Fibroblast of villous mesenchyme (primary cell): ENCODE results near the gene IQSEC1. TPM values are rescaled to one million over a fixed set of nuclear protein-coding genes. Genes with fewer than 3 reads are reported as not detected.
A peak's percentile ranks its signal among the peaks of the same experiment; 100 is the strongest.

Source experiments
- DNase-seq: peaks from one replicate; pipeline ENCODE4 v3.0.0-alpha.2; 2010; ENCODE audit warnings: low read depth
- H3K4me3 ChIP-seq: 2 replicates; pipeline ENCODE4 v1.5.1; 2011; ENCODE audit warnings: low read depth, mild to moderate bottlenecking, low read length
- CTCF ChIP-seq: IDR thresholded peaks from 2 replicates; pipeline ENCODE4 v1.5.1; 2012; ENCODE audit warnings: low read depth, mild to moderate bottlenecking, low read length; ENCODE audit not compliant: insufficient read depth
- total RNA-seq: library from RNA; depleted of rRNA; stranded (reverse); fragments of >200 nt; gene quantifications from 2 replicates; pipeline ENCODE4 v1.2.3, GENCODE V29; 2012

The IQSEC1 gene
- total RNA-seq, 1 donor, result 19.9 TPM

DNA sequence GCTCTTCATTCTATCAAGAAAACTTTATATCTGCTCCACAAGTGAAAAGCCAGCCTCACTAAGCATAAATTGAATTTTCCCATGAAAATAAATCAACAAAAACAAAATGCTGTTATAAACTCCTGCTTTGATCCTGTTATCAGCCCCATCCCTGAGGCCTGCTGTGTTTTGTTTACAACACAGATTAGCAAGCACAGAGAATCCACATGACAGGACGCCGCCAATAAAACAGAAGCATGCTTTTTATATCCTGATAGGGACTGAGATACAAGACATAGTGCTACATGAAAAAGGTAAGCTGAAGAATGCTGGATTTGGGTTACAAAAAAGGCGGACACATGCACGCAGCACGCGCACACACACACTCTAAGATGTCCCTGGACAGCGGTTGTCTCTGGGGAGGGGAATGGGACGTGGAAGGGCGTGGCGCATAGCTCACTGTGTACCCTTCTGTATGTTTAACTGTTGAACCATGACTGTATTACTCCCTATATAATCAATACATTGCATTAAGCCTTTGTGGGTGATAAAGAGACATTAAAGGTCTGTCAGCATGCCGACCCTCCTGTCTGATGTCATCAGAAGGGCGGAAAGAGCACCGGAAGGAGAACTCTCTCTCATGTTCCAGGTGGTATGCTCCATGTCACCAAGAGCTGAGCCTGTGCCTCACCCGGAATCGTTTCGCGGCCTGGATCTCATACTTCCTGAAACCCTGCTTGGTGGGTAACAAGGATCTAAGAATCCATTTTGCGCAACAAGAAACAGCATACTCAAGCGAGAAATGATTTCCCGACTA, 93.9 kb downstream of the IQSEC1 start:
- no peak for TF ChIP-seq CTCF
- H3K4me3 ChIP-seq, result no peak overlapping the region
- peak; percentile 14 for DNase-seq

- TF ChIP-seq CTCF, result no peak
- DNase-seq, result no peak
- H3K4me3 ChIP-seq, result no peak overlapping the region
Measured at GRCh38 chr3:12978682-12979081, 94.5 kb downstream of the IQSEC1 start.

DNA sequence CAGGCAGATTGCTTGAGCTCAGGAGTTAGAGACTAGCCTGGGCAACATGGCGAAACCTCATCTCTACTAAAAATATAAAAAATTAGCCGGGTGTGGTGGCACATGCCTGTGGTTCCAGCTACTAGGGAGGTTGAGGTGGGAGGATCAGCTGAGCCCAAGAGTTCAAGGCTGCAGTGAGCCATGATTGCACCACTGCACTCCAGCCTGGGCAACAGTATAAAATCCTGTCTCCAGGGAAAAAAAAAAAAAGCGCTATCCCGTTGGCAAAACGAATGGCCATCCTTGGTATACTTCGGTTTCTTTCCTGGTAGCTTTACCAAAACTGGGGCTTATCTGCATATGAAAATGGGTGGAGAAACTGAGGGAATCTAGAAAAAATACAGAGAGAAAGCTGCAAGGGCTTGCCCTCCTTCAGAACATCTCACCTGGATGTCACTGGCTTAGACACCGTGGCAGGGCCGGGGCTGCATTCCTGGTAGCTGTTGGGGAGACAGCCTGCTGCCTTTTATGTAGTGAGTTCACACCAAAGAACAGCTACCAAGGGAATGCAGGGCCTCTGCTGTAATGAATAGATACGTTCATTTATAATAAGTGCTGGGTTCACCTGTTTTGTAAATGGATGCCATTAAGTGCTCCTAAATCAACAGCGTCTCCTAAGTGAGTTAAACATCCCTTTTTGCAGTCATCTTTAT, 96.0 kb downstream of the IQSEC1 start:
- no peak for TF ChIP-seq CTCF
- DNase-seq, result no peak
- H3K4me3 ChIP-seq, result no peak overlapping the region

DNA sequence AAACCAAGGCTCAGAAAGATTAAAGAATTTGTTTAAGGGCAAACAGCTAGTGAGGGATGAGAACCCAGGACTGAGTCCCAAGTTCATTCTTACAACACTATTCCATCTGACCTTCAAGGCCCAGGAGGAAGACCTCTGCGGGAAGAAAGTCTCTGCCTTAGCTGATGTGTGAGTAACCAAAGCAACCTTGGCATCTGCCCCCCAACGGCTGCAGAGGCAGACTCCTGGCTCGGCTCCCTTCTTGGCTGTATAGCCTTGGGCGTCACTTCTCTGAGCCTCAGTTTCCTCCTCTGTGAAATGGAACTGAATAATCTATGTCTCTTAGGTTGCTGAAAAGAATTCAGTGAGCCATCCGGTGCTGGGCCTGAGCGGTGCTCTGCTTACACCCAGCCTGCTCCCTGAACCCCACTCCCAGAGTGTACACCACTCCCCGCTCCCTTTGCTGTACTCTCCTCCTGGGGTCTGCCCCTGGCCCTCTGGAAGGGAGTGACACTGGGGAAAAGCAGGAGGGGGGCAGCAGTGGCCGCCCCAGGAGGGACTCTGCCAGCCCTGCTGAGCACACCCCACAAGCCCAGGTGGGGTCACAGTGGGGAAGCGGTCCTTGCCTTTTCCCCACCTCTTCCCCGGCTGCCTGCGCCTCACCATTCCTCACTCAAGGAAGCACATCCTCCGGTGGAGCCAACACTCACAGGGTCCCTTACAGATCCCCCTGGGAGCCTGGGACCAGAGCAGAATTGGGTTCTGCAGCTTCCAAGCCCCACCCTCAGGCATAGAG, 97.3 kb downstream of the IQSEC1 start:
- no peak for TF ChIP-seq CTCF
- no peak for DNase-seq
- H3K4me3 ChIP-seq, result no peak overlapping the region

DNA sequence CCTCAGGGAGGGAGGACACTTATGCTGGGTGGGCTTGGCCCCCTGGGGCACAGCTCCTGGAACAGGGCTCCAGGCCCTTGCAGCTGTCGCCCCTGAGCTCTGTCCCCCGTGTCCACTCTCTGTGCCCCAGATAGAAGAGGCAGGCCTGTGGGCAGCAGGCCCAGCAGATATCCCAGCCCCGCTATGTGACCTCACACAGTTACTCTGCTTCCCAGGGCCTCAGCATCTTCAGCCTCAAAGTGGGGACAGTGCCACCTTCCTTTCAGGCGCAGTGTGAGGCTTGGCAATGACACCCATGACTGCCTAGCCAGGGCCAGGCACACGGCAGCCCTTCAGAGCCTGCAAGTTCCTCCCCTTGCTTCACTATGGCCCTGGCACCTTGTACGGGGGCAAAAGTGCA, 98.4 kb downstream of the IQSEC1 start:
- H3K4me3 ChIP-seq, result no peak overlapping the region
- DNase-seq, result no peak
- no peak for TF ChIP-seq CTCF

GRCh38 chr3:12974334-12974733, 98.9 kb downstream of the IQSEC1 start:
- TF ChIP-seq CTCF, result no peak
- H3K4me3 ChIP-seq, result no peak overlapping the region
- no peak for DNase-seq
